Germinal center (tissue), 1 donor: ENCODE measurements around the gene YTHDF2.
"Not testable (repeated sequence)": the region's sequence is repeated elsewhere in the genome, so short reads cannot be mapped to it uniquely, and the experiment has no call there.

Experiments used
- DNase-seq: peaks from one replicate; pipeline ENCODE4 v3.0.0; 2012; ENCODE audit warnings: mixed read lengths, low spot score

Gene YTHDF2

GRCh38 chr1:28759257-28759656 is 22.5 kb downstream of the YTHDF2 start:
- DNase-seq = no peak

DNA sequence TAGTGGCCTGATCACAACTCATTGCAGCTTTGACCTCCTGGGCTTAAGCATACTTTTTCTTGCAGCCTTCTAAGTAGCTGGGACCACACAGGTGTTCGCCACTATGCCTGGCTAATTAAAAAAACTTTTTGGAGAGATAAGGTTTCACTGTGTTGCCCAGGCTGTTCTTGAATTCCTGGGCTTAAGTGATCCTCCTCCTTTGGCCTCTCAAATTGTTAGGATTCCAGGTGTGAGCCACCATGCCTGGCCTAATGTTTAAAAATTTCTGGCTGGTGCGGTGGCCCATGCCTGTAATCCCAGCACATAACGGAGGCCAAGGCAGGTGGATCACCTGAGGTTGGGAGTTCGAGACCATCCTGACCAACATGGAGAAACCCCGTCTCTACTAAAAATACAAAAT is 24.4 kb downstream of the YTHDF2 start:
- DNase-seq = no peak

GRCh38 chr1:28766532-28767183 is 29.9 kb downstream of the YTHDF2 start:
- DNase-seq = no peak

GRCh38 chr1:28770601-28771165 is 33.9 kb downstream of the YTHDF2 start:
- DNase-seq = no peak

GRCh38 chr1:28771921-28772320 is 35.2 kb downstream of the YTHDF2 start:
- not testable (repeated sequence) for DNase-seq

- no peak for DNase-seq
Measured at GRCh38 chr1:28773105-28773504, 36.4 kb downstream of the YTHDF2 start.

DNA sequence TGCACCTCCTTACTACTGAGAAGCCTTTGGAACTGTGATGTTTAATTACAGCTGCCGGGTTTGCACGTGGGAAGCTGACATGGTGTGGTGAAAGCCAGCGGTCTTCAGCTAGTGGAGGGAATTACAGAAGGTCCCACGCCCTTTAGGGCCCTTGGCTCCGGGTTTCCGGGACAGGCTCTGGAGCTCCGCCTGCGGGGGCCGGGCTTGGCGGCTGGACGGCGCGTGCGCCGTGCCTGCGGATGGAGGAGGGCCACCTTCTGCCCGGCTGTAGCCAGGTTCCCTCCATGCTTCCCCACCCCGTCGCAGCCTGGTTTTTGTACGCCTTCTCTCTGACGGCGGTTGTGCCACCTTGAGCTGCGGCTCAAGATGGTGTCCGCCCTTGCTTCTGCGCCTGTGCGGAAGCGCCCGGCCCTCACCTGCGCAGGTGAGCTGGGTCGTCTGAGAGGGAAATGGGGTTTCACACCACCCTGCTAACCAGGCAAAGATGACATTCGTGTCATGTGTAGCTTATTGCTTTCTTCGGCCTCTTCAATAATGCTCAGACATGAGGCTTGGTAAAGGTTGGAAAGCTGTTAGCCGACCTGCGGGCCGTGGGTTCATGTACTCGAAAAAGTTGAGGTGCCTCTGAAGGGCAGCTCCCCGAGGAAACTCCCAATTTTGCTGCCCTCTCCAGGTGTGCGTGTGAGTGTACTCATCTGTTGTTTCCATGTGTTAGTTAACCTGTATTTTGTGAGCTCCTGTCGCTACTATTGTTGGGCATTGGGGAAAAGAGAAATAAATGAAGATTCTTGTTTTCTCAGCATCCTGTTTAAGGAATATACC is 38.6 kb downstream of the YTHDF2 start:
- DNase-seq = peak; percentile 87

GRCh38 chr1:28776341-28776740 is 39.6 kb downstream of the YTHDF2 start:
- no peak for DNase-seq

DNA sequence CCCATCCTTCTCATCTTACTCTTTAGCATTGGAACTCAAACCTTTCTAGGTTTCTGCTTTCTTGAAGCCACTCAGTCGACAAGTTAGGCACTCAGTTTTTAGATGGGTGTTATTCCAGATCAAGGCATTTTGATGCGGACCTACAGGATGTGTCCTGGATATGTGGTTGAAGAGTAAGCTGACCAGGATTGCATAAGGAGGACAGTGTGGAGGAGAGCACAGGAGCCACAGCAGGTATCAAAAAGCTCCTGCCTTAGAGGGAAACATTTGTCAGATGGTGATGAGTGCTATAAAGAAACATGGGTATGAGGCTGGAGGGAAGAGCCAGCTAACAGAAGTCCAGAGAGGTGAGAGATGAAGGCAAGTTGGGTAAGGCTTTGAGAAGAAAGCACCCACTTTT is 41.3 kb downstream of the YTHDF2 start:
- DNase-seq = no peak

DNA sequence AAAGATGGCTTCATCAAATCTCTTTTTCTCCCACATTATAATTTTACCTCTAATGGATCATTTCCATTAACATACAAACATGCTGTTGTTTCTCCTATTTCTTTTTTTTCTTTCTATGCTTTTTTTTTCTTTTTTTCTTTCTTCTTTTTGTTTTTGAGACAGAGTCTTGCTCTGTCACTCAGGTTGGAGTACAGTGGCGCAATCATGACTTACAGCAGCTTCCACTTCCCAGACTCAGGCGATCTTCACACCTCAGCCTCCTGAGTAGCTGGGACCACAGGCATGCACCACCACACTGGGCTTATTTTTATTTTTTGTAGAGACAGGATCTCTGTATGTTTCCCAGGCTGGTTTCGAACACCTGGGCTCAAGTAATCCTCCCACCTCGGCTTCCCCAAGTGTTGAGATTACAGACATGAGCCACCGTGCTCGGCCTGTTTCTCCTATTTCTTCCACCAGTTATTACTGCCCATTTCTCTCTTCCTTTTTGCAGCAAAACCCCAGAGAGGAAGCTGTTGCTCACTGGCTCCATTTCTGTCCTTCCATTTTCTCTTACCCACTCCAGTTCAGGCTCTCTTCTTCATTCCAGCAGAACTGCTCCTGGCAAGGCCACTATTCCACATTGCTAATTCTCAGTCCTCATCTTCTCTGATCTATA is 43.1 kb downstream of the YTHDF2 start:
- DNase-seq = no peak

DNA sequence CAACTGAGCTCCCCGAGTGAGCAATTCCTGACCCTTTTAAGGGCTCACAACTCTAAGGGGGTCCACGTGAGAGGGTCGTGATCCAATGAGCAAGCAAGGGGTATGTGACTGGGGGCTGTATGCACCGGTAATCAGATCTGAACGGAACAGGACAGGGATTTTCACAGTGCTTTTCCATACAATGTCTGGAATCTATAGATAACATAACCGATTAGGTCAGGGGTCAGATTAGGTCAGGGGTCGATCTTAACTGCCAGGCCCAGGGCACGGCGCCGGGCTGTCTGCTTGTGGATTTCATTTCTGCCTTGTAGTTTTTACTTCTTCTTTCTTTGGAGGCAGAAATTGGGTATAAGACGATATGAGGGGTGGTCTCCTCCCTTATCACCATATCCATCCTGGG is 44.6 kb downstream of the YTHDF2 start:
- DNase-seq = no peak

DNA sequence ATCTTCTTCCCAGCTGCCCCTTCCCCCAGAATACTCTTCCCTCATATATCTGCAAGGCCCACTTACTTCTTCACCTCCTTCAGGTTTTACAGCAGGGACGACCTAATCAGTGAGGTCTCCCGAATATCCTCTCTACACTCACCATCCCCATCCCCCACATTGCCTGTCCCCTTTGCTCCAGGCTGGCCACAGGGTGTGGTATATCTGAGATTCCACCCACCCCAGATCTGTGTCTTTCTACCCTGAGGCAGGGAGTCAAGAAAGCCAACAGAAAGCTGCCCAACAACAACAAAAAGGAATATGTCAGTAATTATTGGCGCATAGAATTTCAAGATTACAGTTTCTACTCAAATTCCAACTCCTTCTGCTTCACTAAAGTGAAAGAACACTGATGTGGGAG is 45.3 kb downstream of the YTHDF2 start:
- no peak for DNase-seq

- DNase-seq = no peak
Measured at GRCh38 chr1:28783363-28783762, 46.6 kb downstream of the YTHDF2 start.

DNA sequence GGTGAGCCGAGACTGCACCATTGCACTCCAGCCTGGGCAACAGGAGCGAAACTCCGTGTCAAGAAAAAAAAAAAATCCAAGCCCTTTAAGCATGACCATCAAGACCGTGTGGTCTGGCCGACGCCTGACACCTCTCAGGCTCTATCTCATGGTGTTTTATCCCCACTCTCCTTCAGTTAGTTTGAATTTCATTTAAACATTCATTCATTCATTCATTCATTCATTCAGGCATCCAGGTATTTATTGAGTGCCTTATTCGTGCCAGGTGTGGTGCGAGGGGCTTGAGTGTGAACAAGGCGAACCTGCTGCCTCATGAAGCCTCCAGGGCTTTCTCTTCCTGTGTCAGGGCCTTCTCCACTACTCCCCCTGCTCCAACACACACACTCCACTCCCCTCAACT is 52.7 kb downstream of the YTHDF2 start:
- no peak for DNase-seq

GRCh38 chr1:28789816-28790215 is 53.1 kb downstream of the YTHDF2 start:
- no peak for DNase-seq

- DNase-seq = no peak
Measured at GRCh38 chr1:28790377-28791035, 53.8 kb downstream of the YTHDF2 start.

DNA sequence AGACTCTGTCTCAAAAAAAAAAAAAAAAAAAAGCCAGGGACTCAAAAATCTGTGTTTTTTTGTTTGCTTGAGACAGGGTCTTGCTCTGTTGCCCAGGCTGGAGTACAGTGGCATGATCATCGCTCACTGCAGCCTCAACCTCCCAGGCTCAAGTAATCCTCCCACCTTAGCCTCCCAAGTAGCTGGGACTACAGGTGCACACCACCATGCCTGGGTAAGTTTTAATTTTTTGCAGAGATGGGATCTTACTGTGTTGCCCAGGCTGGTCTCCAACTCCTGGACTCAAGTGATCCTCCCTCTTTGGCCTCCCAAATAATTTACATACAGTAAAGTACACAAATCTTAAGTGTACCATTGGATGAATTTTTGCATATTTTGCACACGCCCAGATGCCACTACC is 55.2 kb downstream of the YTHDF2 start:
- DNase-seq = not testable (repeated sequence)

GRCh38 chr1:28792644-28793121 is 55.9 kb downstream of the YTHDF2 start:
- no peak for DNase-seq

DNA sequence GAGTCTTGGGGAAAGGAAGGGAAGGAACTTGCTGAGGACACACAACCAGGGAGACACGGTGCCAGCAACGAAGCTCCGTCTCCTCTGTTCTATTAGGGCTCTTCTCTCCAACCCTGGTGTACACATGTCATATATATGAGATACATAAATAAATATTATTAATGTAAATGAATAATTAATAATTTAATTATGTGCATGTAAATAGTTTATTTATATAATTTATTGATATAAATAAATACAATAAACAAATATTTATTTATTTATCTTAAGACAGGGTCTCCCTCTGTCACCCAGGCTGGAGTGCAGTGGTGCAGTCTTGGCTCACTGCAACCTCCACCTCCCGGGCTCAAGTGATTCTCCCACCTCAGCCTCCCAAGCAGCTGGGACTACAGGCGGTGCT is 57.8 kb downstream of the YTHDF2 start:
- not testable (repeated sequence) for DNase-seq

- no peak for DNase-seq
Measured at GRCh38 chr1:28796352-28797211, 59.8 kb downstream of the YTHDF2 start.

GRCh38 chr1:28800324-28800723 is 63.6 kb downstream of the YTHDF2 start:
- DNase-seq = no peak
